ENCODE results near the gene CHPF. TPM values are rescaled to one million over a fixed set of nuclear protein-coding genes. Genes with fewer than 3 reads are reported as not detected.

Gene CHPF
- total RNA-seq, 1 experiment from 2014 or later = 139 TPM

- Histone ChIP-seq H3K9ac (ENCODE audit: low read length) (peak overlapping the region; percentile 86), H2AFZ (ENCODE audit: low read length) (peak overlapping the region; percentile 85), H3K9me2 (replicated peaks; ENCODE audit: low read length) (no peaks in the 10 kb centered on the region), H3K4me1 (ENCODE audit: insufficient read depth, low read length) (peaks cover 7% of the 10 kb centered on the region; the same call in 1 of the 2 replicates), H4K20me1 (ENCODE audit: low read length) (no peaks in the 10 kb centered on the region), H3F3A (ENCODE audit: low read length, unreplicated experiment) (no peaks in the 10 kb centered on the region), H3K36me3 (ENCODE audit: low read depth, low read length) (peaks cover 13% of the 10 kb centered on the region), H3K27ac (ENCODE audit: low read length) (peak overlapping the region; percentile 56), H3K9me3 (ENCODE audit: low read length) (no peaks in the 10 kb centered on the region), H3K27me3 (ENCODE audit: low read length) (no peaks in the 10 kb centered on the region), H3K79me2 (ENCODE audit: low read length) (peaks cover 14% of the 10 kb centered on the region), H3K4me3 (ENCODE audit: low read length) (peak overlapping the region; percentile 91), H3K4me2 (ENCODE audit: low read length) (peak overlapping the region; percentile 92)
- DNase-seq (peak; percentile 50), ATAC-seq (peak; percentile 48)
- BruUV-seq (replicated peaks) = no TSS peak
- TF ChIP-seq EZH2 (IDR thresholded peaks at IDR 0.05; ENCODE audit: low read length, unreplicated experiment) = no peak
- ChIA-PET POLR2A (ENCODE audit: unreplicated experiment) (interaction anchor here (0.6 to 1.0 kb wide), 2 partner anchors 54 to 425 kb away, joined by 3 to 4 read pairs; partner anchors contain the start of gene STK11IP), CTCF (interaction anchor here (0.6 kb wide), 2 partner anchors 9 to 145 kb away, joined by 3 to 5 read pairs; no protein-coding TSS in a partner anchor)
- intact Hi-C loops (cut with micrococcal nuclease) = loop anchor here (1.0 kb wide), 3 partner anchors 54 to 146 kb away; partner anchors contain the start of gene STK11IP
Measured at GRCh38 chr2:219542931-219543595, 546 bp downstream of the CHPF start.

DNA sequence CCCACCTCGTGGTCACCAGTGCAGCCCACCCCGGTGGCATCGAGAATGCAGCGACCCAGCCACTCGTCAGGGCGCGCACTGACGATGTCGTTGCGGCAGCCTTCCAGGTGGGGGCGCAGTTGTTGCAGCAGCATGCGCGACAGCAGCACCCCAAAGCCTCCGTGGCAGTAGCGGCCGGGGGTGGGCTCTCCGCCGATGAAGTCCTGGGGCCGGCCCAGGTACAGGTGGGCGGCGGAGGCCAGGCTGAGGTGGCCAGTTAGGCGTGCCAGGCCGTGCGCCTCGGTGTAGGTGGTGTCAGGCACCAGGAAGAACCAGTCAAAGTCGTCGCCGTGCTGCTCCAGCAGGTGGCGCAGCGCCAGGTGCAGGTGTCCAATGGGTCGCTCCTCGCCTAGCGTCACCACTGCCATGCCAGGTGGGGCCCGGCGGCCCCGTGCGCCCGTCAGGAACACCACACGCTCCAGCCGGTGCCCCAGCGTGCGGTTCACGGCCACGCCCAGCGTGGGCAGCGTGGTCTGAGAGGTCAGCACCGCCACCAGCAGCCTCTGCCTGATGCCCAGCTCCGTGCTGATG, 1.9 kb downstream of the CHPF start:
- Histone ChIP-seq H4K20me1 (ENCODE audit: low read length) (no peaks in the 10 kb centered on the region), H3K4me1 (ENCODE audit: insufficient read depth, low read length) (peaks cover 7% of the 10 kb centered on the region; the same call in 1 of the 2 replicates), H3K9me3 (ENCODE audit: low read length) (no peaks in the 10 kb centered on the region), H2AFZ (ENCODE audit: low read length) (peak overlapping the region; percentile 51; the same call in 1 of the 2 replicates), H3K9ac (ENCODE audit: low read length) (peak overlapping the region; percentile 86; the same call in 1 of the 2 replicates), H3F3A (ENCODE audit: low read length, unreplicated experiment) (no peaks in the 10 kb centered on the region), H3K4me3 (ENCODE audit: low read length) (peak overlapping the region; percentile 91), H3K79me2 (ENCODE audit: low read length) (peaks cover 14% of the 10 kb centered on the region), H3K4me2 (ENCODE audit: low read length) (peak overlapping the region; percentile 92), H3K36me3 (ENCODE audit: low read depth, low read length) (peaks cover 13% of the 10 kb centered on the region), H3K27ac (ENCODE audit: low read length) (no peak overlapping the region), H3K27me3 (ENCODE audit: low read length) (no peaks in the 10 kb centered on the region), H3K9me2 (replicated peaks; ENCODE audit: low read length) (no peaks in the 10 kb centered on the region)
- ATAC-seq (peak; percentile 23), DNase-seq (peak; percentile 91)
- TF ChIP-seq EZH2 (IDR thresholded peaks at IDR 0.05; ENCODE audit: low read length, unreplicated experiment) = no peak
- no peak for TF ChIP-seq EZH2phosphoT487 (IDR thresholded peaks at IDR 0.05; ENCODE audit: borderline replicate concordance, low read length)
- TF ChIP-seq, protein P1, sequence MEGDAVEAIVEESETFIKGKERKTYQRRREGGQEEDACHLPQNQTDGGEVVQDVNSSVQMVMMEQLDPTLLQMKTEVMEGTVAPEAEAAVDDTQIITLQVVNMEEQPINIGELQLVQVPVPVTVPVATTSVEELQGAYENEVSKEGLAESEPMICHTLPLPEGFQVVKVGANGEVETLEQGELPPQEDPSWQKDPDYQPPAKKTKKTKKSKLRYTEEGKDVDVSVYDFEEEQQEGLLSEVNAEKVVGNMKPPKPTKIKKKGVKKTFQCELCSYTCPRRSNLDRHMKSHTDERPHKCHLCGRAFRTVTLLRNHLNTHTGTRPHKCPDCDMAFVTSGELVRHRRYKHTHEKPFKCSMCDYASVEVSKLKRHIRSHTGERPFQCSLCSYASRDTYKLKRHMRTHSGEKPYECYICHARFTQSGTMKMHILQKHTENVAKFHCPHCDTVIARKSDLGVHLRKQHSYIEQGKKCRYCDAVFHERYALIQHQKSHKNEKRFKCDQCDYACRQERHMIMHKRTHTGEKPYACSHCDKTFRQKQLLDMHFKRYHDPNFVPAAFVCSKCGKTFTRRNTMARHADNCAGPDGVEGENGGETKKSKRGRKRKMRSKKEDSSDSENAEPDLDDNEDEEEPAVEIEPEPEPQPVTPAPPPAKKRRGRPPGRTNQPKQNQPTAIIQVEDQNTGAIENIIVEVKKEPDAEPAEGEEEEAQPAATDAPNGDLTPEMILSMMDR (conservative IDR thresholded peaks at IDR 0.05; ENCODE audit: low read depth, low read length) = peak; percentile 100
- POLR2A ChIA-PET (ENCODE audit: unreplicated experiment) = no interaction called here
- CTCF ChIA-PET = interaction anchor here (0.6 to 1.0 kb wide), 2 partner anchors 11 to 147 kb away, joined by 3 to 7 read pairs; no protein-coding TSS in a partner anchor
- intact Hi-C loops (cut with micrococcal nuclease) = no loop called here
- BruUV-seq (replicated peaks) = no TSS peak

DNA sequence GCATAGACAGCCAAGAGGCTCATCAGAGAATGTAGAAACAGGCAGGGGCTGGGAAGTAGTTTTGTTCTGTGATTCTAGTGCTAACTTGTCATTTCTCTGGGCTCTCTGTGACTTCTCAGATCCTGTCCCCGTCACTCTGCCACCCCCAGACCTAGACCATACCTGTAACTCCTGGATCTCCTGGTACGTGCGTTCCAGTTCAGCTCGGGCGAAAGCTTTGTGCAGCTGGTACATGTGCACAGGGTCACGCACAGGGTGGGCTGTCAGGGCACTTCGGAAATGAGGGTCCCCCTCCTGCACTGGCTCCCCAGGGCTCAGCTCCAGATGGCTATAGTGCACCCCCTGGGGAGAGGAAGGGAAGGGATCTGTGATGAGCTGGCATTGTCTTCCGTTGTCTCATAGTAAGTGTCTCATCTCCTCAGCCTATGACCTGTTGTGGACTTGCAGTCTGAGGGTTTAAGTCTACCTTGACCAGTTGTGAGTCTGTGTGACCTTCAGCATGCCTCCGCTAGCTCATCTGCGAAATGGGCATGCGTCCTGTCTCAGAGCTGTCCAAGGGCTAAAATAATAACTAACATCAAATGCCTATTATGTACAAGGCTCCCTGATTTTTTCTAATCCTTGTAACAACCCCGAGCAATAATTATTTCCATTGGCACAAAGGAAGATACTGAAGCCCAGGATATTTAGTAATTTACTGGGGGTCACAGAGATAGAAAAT, 2.7 kb downstream of the CHPF start:
- peaks cover 14% of the 10 kb centered on the region for H3K79me2 ChIP-seq (ENCODE audit: low read length)
- DNase-seq (no peak), ATAC-seq (no peak)
- peak overlapping the region; percentile 92; the same call in 1 of the 2 replicates for H3K4me2 ChIP-seq (ENCODE audit: low read length)
- no peaks in the 10 kb centered on the region for H3K9me2 ChIP-seq (replicated peaks; ENCODE audit: low read length)
- no peaks in the 10 kb centered on the region for H3K27me3 ChIP-seq (ENCODE audit: low read length)
- H3K9me3 ChIP-seq (ENCODE audit: low read length) = no peaks in the 10 kb centered on the region
- ChIA-PET CTCF (interaction anchor here (0.5 to 1.0 kb wide), 2 partner anchors 148 to 681 kb away, joined by 3 to 10 read pairs; partner anchors contain the start of gene WNT6), POLR2A (ENCODE audit: unreplicated experiment) (no interaction called here)
- no peak overlapping the region for H2AFZ ChIP-seq (ENCODE audit: low read length)
- H3F3A ChIP-seq (ENCODE audit: low read length, unreplicated experiment) = no peaks in the 10 kb centered on the region
- peaks cover 13% of the 10 kb centered on the region for H3K36me3 ChIP-seq (ENCODE audit: low read depth, low read length)
- no peaks in the 10 kb centered on the region for H4K20me1 ChIP-seq (ENCODE audit: low read length)
- H3K9ac ChIP-seq (ENCODE audit: low read length) = no peak overlapping the region
- TF ChIP-seq EZH2 (IDR thresholded peaks at IDR 0.05; ENCODE audit: low read length, unreplicated experiment) (no peak), EZH2phosphoT487 (IDR thresholded peaks at IDR 0.05; ENCODE audit: borderline replicate concordance, low read length) (no peak)
- TF ChIP-seq, protein P1 (conservative IDR thresholded peaks at IDR 0.05; ENCODE audit: low read depth, low read length) = no peak
- BruUV-seq (replicated peaks) = no TSS peak
- H3K27ac ChIP-seq (ENCODE audit: low read length) = no peak overlapping the region
- no peak overlapping the region for H3K4me3 ChIP-seq (ENCODE audit: low read length)
- intact Hi-C loops (cut with micrococcal nuclease) = no loop called here
- peaks cover 7% of the 10 kb centered on the region; the same call in 1 of the 2 replicates for H3K4me1 ChIP-seq (ENCODE audit: insufficient read depth, low read length)

All from PC-3 (cell line).